GM19025 (cell line): Measurements from ENCODE around the gene MDH2.
"Not testable (repeated sequence)": the region's sequence is repeated elsewhere in the genome, so short reads cannot be mapped to it uniquely, and the experiment has no call there.

Experiments
- ATAC-seq: cut with Tn5 transposase; IDR thresholded peaks from one replicate; pipeline ENCODE4 v1.9.1; 2021; ENCODE audit warnings: mild to moderate bottlenecking, low read depth, moderate library complexity; ENCODE audit not compliant: unreplicated experiment

MDH2 gene, protein sequence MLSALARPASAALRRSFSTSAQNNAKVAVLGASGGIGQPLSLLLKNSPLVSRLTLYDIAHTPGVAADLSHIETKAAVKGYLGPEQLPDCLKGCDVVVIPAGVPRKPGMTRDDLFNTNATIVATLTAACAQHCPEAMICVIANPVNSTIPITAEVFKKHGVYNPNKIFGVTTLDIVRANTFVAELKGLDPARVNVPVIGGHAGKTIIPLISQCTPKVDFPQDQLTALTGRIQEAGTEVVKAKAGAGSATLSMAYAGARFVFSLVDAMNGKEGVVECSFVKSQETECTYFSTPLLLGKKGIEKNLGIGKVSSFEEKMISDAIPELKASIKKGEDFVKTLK

DNA sequence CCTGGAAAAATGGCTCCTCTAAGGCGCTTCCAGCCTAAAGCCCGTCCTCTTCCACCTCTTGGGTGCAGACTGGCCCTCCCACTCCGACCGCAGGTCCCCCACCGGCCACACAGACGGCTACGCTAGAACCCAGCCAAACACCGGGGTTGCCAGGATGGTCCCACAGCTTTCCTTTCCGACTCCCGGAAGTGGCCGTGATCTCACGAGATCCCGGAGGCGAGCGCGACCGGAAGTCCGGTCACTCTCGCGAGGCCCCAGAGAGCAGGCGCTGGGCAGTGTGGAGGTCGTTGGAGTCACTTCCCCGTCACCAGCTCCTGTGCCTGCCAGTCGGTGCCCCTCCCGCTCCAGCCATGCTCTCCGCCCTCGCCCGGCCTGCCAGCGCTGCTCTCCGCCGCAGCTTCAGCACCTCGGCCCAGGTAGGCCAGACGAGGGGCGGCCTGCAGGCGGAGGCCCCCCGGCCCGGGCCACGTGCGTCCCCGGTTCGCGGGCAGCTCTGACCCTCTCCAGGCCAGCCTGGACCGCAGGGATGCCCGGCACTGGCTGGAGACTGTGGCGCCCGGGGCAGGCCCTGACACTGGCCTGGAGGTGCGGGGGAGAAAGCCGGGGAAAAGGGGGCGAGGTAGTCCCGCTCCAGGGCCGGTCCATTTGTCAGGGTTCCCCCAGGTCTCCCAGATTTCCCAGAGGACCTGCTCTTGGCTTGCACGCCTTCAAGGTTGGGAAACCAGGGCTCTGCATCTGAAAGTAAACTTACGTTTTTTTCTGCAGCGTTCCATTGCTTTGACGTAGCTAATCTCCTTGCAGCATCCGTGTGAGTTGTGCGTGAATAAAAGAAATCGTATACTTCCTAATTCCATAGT lies at the start of gene MDH2, which contains the start of gene STYXL1:
TSS of gene MDH2 (plus strand) at position 296 of the 857 bp plus-strand sequence. CDS start at position 351, 55 bp downstream.
TSS of gene STYXL1 (minus strand) at position 190 of the 857 bp plus-strand sequence. CDS start 17,477 bp downstream, outside the sequence.
- ATAC-seq: peak; percentile 96

DNA sequence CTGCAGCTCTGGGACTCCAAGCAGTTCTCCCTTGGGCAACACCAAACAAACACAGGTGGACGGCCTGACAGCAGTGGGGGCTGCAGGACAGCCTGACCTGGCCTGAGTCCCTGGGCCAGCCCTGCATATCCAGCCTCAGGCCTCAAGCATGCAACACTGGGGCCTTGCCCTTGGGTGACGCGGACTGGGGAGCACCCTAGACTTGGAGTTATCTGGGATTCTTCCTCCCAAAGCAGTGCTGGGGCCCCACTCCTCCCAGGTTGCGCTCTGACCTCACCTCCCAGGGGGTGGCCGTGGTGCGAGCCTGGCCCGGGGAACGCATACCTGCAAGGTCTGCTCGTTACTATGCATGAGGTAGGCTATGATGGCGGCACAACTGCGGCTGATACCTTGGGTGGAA lies 47.3 kb upstream of the MDH2 start:
- no peak for ATAC-seq

DNA sequence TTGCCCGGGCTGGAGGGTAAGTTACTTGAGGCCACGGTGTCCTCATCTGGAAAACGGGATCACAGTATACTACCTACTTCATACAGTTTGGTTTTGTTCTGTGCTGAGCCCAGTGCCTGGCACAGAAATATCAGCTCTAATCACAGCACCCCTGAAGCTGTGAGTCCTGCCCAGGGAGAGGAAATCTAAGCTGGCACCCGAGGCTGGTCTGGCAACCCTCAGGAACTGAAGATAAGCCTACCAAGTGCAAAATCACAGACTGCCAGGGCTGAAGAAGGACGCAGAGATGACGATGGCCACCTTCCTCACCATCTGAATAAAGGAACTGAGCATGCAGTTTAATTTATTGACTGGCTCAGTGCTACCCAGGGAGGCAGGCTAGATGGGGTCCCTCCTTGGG lies 45.8 kb upstream of the MDH2 start:
- ATAC-seq: no peak

DNA sequence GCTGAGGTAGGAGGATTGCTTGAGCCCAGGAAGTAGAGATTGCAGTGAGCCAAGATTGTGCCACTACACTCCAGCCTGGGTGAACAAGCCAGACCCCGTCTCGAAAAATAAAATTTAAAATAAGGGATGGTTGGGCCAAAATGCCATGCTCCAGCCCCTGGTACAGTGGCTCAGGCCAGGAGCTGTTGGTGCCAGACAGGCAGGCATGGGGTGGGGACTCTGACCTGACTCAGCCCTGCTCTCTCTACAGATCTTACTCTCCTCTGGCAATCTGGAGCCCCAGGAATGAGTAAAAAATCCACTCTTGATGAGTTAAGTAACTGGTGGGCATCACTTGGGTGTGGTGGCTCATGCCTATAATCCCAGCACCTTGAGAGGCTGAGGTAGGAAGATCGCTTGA lies 45.1 kb upstream of the MDH2 start:
- no peak for ATAC-seq

DNA sequence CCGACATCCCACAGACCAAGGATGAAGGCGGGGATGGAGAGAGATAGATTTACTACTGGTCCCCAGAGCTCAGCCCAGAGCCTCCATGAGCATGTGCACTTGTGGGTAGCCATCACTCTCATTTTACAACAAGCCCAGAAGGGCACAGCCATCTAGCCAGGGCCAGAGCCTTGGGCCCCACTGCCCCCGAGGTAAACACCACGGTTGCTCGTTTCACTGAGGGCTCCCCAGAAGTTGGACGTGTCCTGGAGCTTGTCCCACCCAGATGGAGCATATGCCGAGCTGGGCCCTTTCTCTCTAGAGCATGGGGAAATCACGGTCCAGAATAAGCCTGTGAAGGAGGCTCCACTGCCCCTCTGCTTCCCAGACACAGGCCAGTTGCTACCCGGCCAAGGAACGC lies 44.6 kb upstream of the MDH2 start:
- no peak for ATAC-seq

DNA sequence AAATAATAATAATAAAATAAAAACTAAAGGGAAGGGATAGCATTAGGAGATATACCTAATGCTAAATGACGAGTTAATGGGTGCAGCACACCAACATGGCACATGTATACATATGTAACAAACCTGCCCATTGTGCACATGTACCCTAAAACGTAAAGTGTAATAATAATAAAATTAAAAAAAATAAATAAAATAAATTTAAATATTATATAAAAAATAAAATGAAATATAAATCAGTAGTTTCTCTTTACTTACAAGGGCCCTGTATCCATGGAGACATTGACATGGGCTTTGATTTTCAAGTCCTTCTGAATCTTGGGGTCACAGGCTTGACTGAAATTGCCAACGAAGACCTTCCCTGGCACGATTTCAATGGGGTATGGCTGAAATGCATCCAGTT lies 42.9 kb upstream of the MDH2 start:
- not testable (repeated sequence) for ATAC-seq

DNA sequence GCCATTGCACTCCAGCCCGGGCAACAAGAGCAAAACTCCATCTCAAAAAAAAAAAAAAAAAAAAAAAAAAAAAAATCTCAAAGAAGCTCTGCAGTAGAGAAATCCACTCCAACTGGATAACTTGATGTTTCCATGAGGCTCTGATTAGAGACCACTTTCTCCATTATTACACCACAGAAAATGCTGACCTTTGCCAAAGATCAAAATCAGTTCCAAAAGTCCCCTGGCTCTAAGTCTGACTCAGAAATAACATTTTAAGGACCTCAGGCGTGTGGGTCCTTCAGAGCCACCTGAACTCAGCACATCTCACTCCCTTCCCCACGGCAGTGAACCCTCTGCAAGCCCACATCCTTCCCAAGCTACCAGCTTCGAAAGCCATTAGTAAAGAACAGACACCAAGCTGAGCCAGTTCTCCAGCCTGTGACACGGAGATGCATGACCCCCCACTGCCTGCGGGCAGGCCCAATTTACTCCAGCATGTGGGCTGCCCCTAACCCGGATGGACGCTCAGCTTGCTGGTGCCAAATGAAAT lies 39.7 kb upstream of the MDH2 start:
- ATAC-seq: no peak

DNA sequence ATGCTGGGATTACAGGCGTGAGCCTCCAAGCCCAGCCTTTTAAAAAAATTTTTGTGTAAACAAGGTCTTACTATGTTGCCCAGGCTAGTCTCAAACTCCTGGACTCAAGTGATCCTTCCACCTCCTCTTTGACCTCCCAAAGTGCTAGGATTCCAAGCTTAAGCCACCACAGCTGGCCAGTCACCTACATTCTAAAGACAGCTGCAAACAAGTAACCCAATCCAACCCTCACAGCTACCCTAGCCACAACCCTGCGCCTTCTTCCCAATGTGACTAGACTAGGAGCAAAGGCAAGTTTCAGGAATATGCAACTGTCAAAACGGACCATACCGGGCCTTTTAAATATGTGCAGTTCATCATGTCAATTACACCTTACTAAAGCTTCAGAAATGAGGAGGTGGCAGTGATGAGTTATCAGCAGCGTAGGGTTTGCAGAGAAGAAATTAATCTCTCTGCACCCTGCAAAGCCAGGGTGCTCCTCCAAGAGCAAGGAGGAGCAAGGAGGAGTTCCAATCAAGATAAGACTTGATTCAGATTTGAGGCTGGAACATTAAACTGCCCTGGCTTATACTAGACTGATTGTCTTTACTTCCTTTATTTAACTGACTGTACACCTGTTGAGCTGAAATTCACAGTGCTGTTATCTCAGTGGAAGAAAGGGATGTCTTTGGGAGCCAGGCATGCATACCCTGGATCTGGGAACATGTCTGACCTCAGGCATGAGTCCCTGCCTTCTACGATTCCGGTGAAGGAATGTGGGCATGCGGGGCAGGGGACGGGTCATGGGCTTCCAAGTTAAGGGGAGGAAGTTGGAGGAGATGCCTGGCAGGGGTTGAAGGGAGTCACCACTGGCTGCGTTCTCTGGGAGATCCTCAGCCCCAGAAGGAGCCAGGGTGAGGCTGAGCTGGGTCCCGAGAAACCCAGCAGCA lies 38.0 kb upstream of the MDH2 start:
- no peak for ATAC-seq

DNA sequence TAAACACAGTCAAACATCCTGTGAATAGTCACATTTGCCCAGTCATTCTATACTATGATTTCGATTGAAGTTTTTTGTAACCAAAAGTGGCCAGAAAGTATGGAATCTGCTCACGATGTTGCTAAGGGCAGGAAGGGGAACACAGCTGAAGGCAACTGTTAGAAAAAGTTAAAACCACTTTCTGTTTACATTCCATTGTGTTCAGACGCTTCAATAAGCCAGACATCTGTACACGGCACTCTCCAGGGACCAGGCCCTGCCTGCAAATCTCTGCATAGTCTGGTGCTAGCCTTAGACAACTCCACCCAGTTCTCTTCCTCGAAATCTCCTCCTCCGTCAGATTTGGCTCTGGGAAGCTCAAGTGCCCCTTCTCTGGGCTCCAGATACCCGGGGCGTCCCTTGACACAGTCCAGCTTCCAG lies 36.5 kb upstream of the MDH2 start:
- ATAC-seq: no peak

DNA sequence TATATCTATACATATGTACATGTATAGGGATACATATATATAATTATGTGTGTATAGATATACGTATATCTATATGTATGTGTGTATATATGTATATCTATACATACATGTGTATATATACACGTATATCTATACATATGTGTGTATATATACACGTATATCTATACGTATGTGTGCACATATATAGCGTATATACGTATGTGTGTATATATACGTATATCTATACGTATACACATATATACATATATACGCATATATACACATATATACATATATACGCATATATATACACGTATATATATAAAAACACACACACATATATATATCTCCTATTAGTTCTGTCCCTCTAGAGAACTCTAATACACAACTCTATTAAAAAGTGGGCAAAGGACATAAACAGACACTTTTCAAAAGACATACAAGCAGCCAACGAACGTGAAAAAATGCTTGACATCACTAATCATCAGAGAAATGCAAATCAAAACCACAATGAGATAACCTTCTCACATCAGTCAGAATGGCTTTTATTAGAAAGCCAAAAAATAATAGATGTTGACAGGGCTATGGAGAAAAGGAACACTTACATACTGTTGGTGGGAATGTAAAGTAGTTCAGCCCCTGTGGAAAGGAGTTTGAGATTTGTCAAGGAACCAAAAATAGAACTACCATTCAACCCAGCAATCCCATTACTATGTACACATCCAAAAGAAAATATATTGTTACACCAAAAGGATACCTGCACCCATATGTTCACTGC lies 31.5 kb upstream of the MDH2 start:
- ATAC-seq: no peak

DNA sequence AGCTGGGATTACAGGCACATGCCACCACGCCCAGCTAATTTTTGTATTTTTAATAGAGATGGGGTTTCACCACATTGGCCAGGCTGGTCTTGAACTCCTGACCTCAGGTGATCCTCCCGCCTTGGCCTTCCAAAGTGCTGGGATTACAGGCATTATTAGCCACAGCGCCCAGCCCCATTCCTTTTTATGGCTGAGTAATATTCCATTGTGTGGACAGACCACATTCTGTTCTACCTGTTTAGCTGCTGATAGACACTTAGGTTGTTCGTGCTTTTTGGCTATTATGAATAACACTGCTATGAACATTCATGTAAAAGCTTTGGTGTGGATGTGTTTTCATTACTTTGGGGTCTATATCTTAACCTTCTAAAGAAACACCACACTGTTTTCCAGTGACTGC lies 29.4 kb upstream of the MDH2 start:
- ATAC-seq: not testable (repeated sequence)

DNA sequence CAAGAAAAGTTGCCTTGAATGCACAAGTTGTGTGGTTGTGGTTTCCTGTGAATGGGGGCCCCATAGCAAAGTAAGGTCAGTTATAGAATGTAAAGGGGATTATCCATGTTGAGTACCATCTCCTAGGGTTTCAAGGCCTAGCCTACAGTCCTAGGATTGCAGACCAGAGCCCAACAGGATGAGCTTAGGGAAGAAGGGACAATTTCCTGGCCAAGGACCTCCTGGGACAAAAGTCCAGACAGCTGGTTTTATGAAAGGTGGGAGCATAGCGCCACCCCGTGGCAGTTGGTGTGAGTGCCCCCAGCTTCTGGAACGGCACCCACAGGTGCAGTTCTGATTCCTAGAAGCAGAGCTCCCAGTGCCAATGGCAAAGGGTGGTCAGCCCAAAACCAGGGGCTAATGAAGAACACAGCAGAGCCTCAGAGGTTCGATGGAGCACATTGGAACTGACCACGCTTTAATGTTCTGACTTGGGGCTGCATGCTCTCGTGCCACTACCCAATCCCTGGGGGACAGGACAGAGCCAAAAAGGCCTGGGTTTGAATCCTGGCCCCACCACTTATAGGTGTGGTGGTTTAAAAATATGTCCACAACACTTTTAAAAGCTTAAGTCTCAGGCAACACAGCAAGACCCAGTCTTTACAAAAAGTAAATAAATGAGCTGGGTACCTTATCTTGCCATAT lies 27.7 kb upstream of the MDH2 start:
- no peak for ATAC-seq

DNA sequence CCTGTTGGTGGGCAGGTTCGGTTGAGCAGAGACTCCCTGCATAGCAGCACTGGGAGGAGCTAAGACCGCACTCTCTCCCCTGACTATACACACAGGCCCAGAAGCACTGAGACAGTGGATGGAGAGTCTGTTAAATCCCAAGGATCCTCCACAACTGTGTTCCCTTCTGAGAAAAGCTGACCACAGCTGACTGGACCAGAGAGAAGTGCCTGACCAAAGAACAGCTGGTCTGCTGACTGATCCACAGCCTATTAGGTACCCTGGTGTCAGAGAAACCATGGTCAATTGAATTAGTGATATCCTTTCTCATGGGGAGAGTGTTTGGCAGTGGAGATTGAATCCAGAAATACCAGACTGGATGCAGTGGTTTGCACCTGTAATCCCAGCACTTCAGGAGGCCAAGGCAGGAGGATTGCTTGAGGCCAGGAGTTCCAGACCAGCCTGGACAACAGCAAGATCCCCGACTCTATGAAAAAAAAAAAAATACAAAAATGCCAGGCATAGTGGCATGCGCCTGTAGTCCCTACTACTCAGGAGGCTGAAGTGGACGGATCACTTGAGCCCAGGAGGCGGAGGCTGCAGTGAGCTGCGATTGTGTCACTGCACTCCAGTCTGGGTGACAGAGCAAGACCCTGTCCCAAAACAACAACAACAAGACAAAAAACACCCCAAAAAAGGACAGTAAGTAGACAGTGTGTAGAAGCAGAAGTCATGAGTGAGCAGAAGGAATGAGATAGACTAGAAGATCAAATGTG lies 25.7 kb upstream of the MDH2 start:
- ATAC-seq: no peak

DNA sequence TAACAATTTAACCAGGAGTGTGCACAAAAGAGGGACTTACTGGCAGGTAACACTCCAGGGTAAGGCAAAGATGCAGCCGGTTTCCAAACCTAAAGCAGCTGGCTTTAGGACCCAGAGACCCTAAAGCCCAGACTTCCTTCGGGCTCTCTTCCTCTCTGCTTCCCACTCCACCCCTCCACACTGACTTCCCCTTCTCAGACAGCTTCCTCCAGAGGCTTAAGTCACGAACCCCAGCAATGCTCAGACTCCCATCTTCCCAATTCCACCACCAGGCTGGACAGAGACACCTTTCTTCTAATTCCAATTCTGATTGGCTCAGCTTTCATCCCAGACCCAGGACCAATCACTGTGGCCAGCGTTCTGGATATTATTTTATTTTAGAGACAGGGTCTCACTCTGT lies 24.9 kb upstream of the MDH2 start:
- ATAC-seq: no peak

DNA sequence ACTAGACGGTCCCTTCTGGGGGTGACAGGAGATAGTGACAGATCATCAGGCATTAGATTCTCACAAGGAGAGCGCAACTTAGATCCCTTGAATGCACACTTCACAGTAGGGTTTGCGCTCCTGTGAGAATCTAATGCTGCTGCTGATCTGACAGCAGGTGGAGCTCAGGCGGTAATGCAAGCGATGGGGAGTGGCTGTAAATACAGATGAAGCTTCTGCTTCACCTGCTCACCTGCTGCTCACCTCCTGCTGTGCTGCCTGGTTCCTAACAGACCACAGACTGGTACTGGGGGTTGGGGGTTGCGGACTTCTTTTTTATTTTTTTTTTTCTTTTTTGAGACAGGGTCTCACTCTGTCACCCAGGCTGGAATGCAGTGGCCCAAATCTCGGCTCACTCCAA lies 18.2 kb upstream of the MDH2 start:
- not testable (repeated sequence) for ATAC-seq

DNA sequence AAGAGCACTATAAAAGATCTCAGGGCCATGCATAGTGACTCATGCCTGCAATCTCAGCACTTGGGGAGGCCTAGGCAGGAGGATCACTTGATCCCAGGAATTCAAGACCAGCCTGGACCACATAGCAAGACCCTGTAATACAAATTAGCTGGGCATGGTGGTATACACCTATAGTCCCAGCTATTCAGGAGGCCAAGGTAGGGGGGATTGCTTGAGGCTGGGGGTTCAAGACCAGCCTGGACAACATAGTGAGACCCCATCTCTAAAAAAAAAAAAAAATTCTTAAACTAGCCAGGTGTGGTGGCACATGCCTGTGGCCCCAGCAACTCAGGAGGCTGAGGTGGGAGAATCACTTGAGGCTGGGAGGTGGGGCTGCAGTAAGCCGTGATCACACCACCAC lies 15.9 kb upstream of the MDH2 start:
- ATAC-seq: no peak

DNA sequence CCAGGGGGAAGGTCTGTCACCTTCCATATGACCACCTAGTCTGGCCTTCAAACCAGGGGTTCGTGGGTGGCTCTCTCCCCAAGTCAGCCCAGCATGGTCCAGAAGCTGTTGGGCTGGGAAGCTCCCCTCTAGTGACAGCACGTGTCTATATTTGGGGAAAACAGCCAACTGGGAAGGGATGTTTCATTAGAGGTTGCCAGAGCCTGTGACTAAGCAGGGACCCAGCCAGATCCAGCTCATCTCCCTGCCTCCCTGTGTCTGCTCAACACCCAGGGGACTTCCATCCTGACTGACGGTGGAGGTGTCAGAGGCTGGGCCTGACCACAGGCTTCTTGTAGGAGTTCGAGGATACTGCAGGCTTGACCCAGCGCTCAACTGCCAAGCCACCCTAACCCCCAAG lies 10.6 kb upstream of the MDH2 start:
- ATAC-seq: no peak

DNA sequence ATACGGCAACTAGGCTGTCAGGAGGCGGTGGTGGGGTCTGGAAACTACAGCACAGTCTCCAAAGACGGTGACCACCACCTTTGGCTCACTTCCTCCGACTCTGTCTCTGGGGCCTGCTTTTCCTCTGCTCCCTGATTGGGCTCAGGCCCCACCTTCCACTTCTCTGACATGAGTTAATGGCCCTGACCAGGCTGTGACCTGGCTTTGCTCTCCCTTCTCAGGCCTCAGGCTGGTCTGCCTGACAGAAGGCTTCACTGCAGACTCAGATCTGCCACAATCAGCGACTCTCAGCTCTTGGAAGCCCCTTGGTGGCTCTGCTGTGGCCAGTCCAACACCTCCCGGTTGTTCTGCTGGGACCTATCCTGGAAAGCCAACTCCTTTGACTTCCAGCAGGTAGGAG lies 7.8 kb upstream of the MDH2 start:
- no peak for ATAC-seq
